Measurements from ENCODE around the gene DERL2. TPM values are rescaled to one million over a fixed set of nuclear protein-coding genes. Genes with fewer than 3 reads are reported as not detected.

DERL2 gene
- total and polyA plus RNA-seq, 4 donors: 39.3 to 104 (median 62.8) TPM

GRCh38 chr17:5509482-5509881, 23.5 kb upstream of the DERL2 start:
- TF ChIP-seq, protein P1, sequence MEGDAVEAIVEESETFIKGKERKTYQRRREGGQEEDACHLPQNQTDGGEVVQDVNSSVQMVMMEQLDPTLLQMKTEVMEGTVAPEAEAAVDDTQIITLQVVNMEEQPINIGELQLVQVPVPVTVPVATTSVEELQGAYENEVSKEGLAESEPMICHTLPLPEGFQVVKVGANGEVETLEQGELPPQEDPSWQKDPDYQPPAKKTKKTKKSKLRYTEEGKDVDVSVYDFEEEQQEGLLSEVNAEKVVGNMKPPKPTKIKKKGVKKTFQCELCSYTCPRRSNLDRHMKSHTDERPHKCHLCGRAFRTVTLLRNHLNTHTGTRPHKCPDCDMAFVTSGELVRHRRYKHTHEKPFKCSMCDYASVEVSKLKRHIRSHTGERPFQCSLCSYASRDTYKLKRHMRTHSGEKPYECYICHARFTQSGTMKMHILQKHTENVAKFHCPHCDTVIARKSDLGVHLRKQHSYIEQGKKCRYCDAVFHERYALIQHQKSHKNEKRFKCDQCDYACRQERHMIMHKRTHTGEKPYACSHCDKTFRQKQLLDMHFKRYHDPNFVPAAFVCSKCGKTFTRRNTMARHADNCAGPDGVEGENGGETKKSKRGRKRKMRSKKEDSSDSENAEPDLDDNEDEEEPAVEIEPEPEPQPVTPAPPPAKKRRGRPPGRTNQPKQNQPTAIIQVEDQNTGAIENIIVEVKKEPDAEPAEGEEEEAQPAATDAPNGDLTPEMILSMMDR (IDR thresholded peaks at IDR 0.05; ENCODE audit: control extremely low read depth, extremely low read depth): no peak
- Histone ChIP-seq H3K36me3 (ENCODE audit: control insufficient read depth in 4 of 4, insufficient read depth in 4 of 4, low read length in 4 of 4) (peaks cover 0 to 5% (median 0%) of the 10 kb centered on the region in 4 donors), H3K27me3 (ENCODE audit: control insufficient read depth in 3 of 3, insufficient read depth in 3 of 3, low read length in 2 of 3) (peaks cover 0 to 2% (median 0%) of the 10 kb centered on the region in 3 donors), H3K27ac (ENCODE audit: low read depth in 1 of 2, low read length in 1 of 2) (no peak overlapping the region), H3K4me3 (no peak overlapping the region), H3K4me1 (ENCODE audit: control insufficient read depth in 5 of 5, insufficient read depth in 5 of 5, low read length in 5 of 5) (peaks cover 0 to 4% (median 0%) of the 10 kb centered on the region in 5 donors), H3K9me3 (ENCODE audit: control insufficient read depth in 4 of 4, insufficient read depth in 3 of 4, low read length in 3 of 4) (peaks cover 0 to 1% (median 0%) of the 10 kb centered on the region in 4 donors), H3K9ac (ENCODE audit: insufficient read depth in 1 of 2, low read length in 2 of 2) (no peak overlapping the region)
- no peak for DNase-seq
- WGBS, 2 donors: 87% methylated on average over 8 of the region's 8 CpGs
- ATAC-seq (ENCODE audit: insufficient read depth, low FRiP score): no peak

GRCh38 chr17:5508810-5509209, 22.8 kb upstream of the DERL2 start:
- WGBS, 2 donors: 56 to 67% methylated on average over 4 of the region's 4 CpGs
- peaks cover 0 to 3% (median 0%) of the 10 kb centered on the region in 4 donors for H3K36me3 ChIP-seq (ENCODE audit: control insufficient read depth in 4 of 4, insufficient read depth in 4 of 4, low read length in 4 of 4)
- no peak overlapping the region for H3K4me3 ChIP-seq
- H3K9me3 ChIP-seq (ENCODE audit: control insufficient read depth in 4 of 4, insufficient read depth in 3 of 4, low read length in 3 of 4): peaks cover 0 to 1% (median 0%) of the 10 kb centered on the region in 4 donors
- TF ChIP-seq, protein P1 (IDR thresholded peaks at IDR 0.05; ENCODE audit: control extremely low read depth, extremely low read depth): no peak
- no peak overlapping the region for H3K27ac ChIP-seq (ENCODE audit: low read depth in 1 of 2, low read length in 1 of 2)
- ATAC-seq (ENCODE audit: insufficient read depth, low FRiP score) (no peak), DNase-seq (peak in 1 of 3 donors; percentile 4)
- H3K4me1 ChIP-seq (ENCODE audit: control insufficient read depth in 5 of 5, insufficient read depth in 5 of 5, low read length in 5 of 5): peaks cover 0 to 2% (median 0%) of the 10 kb centered on the region in 5 donors
- H3K27me3 ChIP-seq (ENCODE audit: control insufficient read depth in 3 of 3, insufficient read depth in 3 of 3, low read length in 2 of 3): peaks cover 0 to 2% (median 0%) of the 10 kb centered on the region in 3 donors
- no peak overlapping the region for H3K9ac ChIP-seq (ENCODE audit: insufficient read depth in 1 of 2, low read length in 2 of 2)

GRCh38 chr17:5506307-5506706, 20.3 kb upstream of the DERL2 start:
- H3K9ac ChIP-seq (ENCODE audit: insufficient read depth in 1 of 2, low read length in 2 of 2): no peak overlapping the region
- ATAC-seq (ENCODE audit: insufficient read depth, low FRiP score): no peak
- no peak overlapping the region for H3K4me3 ChIP-seq
- no peak for DNase-seq
- H3K36me3 ChIP-seq (ENCODE audit: control insufficient read depth in 4 of 4, insufficient read depth in 4 of 4, low read length in 4 of 4): peaks cover 0 to 3% (median 0%) of the 10 kb centered on the region in 4 donors
- 85 to 88% methylated on average over 5 of the region's 5 CpGs for WGBS, 2 donors
- H3K4me1 ChIP-seq (ENCODE audit: control insufficient read depth in 5 of 5, insufficient read depth in 5 of 5, low read length in 5 of 5): peaks cover 0 to 4% (median 0%) of the 10 kb centered on the region in 5 donors
- TF ChIP-seq, protein P1 (IDR thresholded peaks at IDR 0.05; ENCODE audit: control extremely low read depth, extremely low read depth): no peak
- no peak overlapping the region for H3K27ac ChIP-seq (ENCODE audit: low read depth in 1 of 2, low read length in 1 of 2)
- H3K27me3 ChIP-seq (ENCODE audit: control insufficient read depth in 3 of 3, insufficient read depth in 3 of 3, low read length in 2 of 3): peaks cover 0 to 2% (median 0%) of the 10 kb centered on the region in 3 donors
- peaks cover 0 to 1% (median 0%) of the 10 kb centered on the region in 4 donors for H3K9me3 ChIP-seq (ENCODE audit: control insufficient read depth in 4 of 4, insufficient read depth in 3 of 4, low read length in 3 of 4)

DNA sequence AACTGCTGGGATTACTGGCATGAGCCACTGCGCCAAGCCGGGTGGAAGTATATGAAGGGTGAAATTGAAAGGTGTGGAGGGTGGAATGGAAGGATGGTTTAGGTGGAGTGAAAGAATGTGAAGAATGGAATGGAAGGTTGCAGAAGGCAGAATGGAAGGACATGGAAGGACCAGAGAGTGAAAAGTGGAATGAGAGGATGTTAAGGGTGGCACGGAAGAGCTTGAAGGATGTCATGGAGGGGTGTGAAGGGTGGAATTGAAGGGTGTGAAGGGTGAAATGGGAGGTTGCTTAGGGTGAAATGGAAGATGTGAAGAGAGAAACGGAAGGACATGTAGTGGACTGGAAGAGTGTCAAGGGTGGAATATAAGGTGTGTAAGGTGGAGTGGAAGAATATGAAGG, 16.6 kb upstream of the DERL2 start:
- DNase-seq: no peak
- ATAC-seq (ENCODE audit: insufficient read depth, low FRiP score): no peak
- TF ChIP-seq, protein P1 (IDR thresholded peaks at IDR 0.05; ENCODE audit: control extremely low read depth, extremely low read depth): no peak
- Histone ChIP-seq H3K9ac (ENCODE audit: insufficient read depth in 1 of 2, low read length in 2 of 2) (no peak overlapping the region), H3K9me3 (ENCODE audit: control insufficient read depth in 4 of 4, insufficient read depth in 3 of 4, low read length in 3 of 4) (no peaks in the 10 kb centered on the region), H3K4me1 (ENCODE audit: control insufficient read depth in 5 of 5, insufficient read depth in 5 of 5, low read length in 5 of 5) (peaks cover 0 to 16% (median 3%) of the 10 kb centered on the region in 5 donors), H3K4me3 (no peak overlapping the region), H3K27me3 (ENCODE audit: control insufficient read depth in 3 of 3, insufficient read depth in 3 of 3, low read length in 2 of 3) (peaks cover 0 to 6% (median 0%) of the 10 kb centered on the region in 3 donors), H3K27ac (ENCODE audit: low read depth in 1 of 2, low read length in 1 of 2) (no peak overlapping the region), H3K36me3 (ENCODE audit: control insufficient read depth in 4 of 4, insufficient read depth in 4 of 4, low read length in 4 of 4) (peaks cover 0 to 3% (median 3%) of the 10 kb centered on the region in 4 donors)
- WGBS, 2 donors: 96 to 97% methylated on average over 4 of the region's 4 CpGs

Measured in lung (tissue), 12 donors.